Ishikawa (cell line): ENCODE results near the gene CLEC4A.
A peak's percentile ranks its signal among the peaks of the same experiment; 100 is the strongest.

Source experiments
- CEBPB ChIP-seq: IDR thresholded peaks from 2 replicates; pipeline ENCODE4 v1.6.1; 2012
- FOXM1 ChIP-seq: IDR thresholded peaks from 2 replicates; pipeline ENCODE4 v1.6.1; 2012; ENCODE audit warnings: low read depth, borderline replicate concordance
- MAX ChIP-seq: IDR thresholded peaks from 2 replicates; pipeline ENCODE4 v1.6.1; 2012
- RAD21 ChIP-seq: IDR thresholded peaks from 2 replicates; pipeline ENCODE4 v1.6.1; 2012; ENCODE audit warnings: low read depth
- REST ChIP-seq: IDR thresholded peaks from 2 replicates; pipeline ENCODE4 v1.6.1; 2012; ENCODE audit warnings: low read depth, mild to moderate bottlenecking
- TAF1 ChIP-seq: IDR thresholded peaks from 2 replicates; pipeline ENCODE4 v1.6.1; 2012; ENCODE audit warnings: low read depth, mild to moderate bottlenecking
- TEAD4 ChIP-seq: IDR thresholded peaks from 2 replicates; pipeline ENCODE4 v1.6.1; 2012
- TF ChIP-seq, protein P1 (sequence below): IDR thresholded peaks from 2 replicates; pipeline ENCODE4 v1.6.1; 2012

GRCh38 chr12:8108808-8109398, 14.5 kb upstream of the CLEC4A start:
- TF ChIP-seq, protein P1, sequence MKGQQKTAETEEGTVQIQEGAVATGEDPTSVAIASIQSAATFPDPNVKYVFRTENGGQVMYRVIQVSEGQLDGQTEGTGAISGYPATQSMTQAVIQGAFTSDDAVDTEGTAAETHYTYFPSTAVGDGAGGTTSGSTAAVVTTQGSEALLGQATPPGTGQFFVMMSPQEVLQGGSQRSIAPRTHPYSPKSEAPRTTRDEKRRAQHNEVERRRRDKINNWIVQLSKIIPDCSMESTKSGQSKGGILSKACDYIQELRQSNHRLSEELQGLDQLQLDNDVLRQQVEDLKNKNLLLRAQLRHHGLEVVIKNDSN = no peak
- TF ChIP-seq REST (no peak), CEBPB (no peak), TEAD4 (peak; percentile 30; the same call in 1 of the 2 replicates), TAF1 (no peak), RAD21 (peak; percentile 98), MAX (no peak), FOXM1 (no peak)
